Globus pallidus (tissue), 1 donor: Measurements from ENCODE around the gene PCSK5.
A peak's percentile ranks its signal among the peaks of the same experiment; 100 is the strongest.

Experiments
- DNase-seq: peaks from one replicate; pipeline ENCODE4 v3.0.0-alpha.2; 2015; ENCODE audit warnings: low spot score

Gene PCSK5

DNA sequence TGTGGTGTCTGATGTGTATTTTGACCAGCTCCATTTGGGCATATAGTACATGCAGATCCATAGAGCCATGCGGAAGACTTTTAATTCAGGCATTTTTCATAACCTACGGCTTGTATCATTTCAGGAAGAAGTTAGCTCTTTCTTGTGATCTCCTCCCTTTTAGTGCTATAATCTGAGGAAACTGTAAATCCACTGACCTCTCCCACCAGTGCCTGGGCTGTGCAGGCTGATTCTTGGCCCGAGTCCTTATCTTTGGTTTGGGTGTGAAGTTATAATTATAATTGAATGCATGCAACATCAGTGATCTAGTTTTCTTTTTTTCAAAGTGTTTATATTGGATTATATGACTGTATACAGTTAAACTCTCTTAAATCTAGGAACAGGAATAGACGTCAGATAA, 247.9 kb downstream of the PCSK5 start:
- no peak for DNase-seq

DNA sequence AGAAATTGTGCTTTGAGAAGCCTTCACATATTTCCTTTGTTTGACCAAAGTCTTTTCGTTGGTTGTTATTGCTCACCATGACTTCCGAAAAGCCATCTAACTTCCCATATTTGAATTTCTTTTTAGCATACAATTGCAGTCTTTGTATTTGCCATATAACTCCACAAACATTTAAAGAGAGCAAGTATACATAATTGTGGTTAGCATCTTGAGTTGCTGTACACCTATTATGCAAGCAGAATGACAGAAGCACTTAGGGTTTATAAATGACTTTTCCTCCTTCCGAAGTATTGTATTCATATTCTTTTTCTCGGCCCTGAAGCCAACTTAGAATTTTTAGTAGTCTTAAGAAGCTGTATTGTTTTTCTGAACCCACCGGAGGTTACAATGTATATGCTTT, 253.4 kb downstream of the PCSK5 start:
- DNase-seq, result no peak

DNA sequence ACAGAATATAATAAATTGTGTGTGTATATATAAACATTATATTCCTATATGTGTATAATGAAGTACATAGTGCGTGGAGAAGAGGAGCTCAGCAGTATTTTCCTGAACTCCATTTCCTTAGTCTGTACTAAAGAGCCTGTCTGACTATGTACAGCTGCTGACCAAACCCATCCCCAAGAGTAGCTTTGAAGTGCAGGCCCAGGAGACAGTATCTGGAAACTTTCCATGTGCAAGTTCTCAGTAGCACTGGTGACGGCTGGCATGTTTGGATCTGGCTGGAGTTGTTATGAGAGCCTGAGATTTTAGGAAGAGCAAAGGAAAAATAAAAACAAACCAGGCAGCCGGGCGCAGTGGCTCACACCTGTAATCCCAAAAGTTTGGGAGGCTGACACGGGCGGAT, 259.5 kb downstream of the PCSK5 start:
- DNase-seq, result no peak

DNA sequence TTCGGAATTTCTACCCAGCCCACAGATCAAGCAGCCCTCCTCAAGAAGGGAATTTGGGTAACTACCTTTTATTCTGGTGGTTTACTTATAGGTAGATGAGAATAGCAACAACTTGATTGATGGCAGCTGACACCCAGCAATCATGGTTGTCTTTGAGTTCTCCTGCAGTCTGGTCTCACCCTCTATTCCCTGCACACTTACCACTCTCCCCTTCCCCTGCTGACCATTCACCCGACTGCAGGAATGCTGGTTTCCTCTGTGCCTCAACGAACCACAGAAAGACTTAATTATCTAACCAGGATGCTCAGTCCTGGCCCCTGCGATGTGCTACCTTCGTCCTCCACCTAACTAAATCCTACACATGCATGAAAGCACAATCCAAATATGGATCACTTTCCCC, 260.8 kb downstream of the PCSK5 start:
- no peak for DNase-seq

DNA sequence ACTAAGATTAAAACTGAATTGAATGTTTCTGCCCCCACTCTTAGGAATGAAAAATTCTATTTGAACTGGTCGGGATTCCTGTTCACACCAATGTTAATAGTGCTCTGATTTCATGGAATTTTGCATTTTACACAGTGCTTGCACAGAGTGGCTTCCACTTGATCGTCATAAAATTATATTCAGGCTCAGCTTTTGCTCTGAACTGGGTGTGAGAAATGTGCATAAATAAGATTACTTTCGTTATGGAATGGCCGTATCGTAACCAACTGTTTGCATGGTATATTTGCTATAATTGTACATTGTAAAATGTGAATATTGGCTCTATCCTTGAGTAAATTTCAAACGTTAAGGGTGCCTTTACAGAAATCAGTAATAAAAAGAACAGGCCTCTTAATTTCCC, 262.9 kb downstream of the PCSK5 start:
- no peak for DNase-seq

DNA sequence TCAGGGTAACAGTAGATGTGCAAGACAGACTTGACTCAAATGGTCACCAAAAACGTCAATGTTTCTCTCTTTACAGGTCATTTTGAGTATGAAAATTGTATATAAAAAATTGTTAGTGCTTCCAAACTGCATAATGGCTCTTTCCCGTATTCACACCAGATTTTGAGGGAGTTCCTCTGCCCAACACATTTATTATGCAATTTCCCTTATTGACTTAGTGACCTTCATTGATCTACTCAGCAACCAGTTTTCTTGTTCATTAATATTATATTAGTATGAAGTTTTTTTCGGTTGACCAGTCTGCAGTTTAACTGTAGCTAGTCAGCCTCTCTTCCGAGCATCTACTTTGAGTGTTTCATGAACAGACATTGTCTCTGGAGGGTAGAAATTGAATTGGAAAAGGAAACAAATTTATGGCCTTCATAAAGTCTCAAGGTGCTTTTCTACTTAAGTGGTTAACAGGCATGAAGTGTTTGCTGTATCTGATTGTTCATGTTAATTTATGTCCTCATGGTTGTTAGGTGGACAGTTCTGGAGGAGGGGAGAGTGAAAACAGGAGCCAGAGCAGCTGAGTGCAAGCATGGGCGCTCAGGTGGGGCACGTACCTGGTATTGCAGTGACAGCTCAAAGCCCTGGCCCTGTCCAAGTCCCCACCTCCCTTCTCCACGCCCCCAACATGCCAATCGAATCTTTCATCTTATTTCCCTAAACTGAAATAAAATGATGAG, 263.6 kb downstream of the PCSK5 start:
- no peak for DNase-seq

DNA sequence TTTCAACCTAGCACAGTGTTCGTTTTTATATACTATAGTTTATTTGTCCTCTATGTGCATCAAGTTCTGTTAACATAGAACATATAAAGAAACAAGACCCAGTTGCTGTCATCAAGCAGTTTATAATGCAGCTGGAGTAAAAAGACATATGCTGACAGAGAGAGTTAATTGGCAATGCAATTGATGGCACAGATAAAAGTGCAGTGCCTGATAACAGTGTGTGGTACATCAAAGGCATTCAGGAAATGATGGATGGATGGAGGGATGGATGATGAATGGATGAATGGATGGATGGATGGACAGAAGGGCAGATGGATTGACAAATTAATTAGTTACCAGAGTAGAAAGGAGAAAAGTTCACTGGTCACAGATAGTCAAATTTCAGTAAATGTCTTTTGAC, 264.9 kb downstream of the PCSK5 start:
- no peak for DNase-seq

DNA sequence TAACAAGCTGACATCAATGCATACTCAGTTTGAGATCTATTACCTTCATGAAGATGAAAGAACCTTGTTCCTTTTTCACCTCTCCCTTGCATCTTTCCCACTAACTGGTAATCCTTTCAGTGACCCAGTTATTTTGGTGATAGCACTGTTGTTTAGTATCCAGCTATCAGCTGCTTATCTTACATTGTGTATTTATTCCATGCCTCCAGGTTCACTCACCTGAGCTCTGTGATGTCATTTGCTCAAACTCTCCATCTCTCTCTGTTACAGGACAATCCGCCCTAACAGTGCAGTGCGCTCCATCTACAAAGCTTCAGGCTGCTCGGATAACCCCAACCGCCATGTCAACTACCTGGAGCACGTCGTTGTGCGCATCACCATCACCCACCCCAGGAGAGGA, 268.2 kb downstream of the PCSK5 start:
- DNase-seq, result no peak

DNA sequence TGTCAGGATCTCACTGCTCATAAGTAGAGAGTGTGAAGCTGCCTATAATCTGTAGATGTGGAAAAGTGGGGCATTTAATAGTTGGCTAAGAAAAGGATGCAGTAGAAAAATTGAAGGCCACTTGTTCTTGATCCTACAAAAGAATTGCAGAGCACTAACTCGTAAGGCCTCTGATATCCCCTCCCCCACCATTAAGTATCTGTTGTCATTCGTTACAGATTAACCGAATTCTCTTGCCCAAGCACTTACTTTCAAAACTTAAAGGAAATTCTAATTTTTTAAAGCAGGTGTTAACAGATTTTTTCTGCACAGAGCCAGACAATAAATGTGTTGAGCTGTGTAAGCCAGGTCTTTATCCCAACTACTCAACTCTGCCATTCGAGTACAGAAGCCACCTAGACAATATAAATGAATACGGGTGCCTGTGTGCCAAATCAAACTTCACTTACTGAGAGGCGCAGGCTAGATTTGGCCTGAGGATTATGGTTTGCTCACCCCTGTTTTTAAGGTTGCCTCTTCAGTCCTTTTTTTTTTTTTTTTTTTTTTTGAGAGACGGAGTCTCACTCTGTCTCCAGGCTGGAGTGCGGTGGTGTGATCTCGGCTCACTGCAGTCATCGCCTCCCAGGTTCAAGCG, 268.9 kb downstream of the PCSK5 start:
- DNase-seq, result no peak

DNA sequence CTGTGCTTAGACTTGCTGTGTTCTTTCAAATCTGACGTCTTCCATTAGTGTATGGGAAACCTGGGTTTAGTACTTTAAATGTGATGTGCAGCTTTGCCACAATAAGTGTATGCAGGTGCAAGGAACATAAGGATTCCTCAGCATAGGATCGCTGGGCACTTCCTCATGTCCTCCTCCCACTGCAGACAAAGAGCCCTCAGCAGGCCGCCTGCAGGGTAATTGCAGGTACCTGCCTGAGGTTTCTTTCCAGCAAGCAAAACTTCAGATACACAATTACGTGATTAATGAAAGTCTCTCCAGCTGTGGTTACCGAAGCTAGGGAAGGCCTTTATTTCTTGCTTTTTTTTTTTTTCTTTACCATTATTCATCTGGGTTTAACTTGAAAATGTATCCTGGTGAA, 270.6 kb downstream of the PCSK5 start:
- no peak for DNase-seq

DNA sequence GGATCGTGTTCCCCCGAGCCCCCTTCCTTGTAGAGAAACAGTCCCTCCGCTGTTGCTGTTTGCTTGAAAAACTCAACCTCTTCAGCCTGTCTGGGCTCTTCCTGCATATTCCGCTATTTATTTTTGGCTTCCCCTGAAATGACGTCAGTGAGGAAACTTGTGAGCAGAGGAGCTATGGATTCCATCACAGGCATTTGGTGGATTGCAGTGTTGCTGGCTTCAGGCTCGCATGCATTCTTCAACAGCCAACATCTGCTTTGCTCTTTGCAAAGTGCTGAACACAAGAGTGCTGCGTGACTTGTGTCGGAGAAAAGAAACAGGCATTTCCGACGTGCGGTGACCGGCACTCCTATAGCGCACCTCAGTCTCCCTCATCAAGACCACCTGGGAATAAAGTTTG, 271.1 kb downstream of the PCSK5 start:
- DNase-seq, result no peak

DNA sequence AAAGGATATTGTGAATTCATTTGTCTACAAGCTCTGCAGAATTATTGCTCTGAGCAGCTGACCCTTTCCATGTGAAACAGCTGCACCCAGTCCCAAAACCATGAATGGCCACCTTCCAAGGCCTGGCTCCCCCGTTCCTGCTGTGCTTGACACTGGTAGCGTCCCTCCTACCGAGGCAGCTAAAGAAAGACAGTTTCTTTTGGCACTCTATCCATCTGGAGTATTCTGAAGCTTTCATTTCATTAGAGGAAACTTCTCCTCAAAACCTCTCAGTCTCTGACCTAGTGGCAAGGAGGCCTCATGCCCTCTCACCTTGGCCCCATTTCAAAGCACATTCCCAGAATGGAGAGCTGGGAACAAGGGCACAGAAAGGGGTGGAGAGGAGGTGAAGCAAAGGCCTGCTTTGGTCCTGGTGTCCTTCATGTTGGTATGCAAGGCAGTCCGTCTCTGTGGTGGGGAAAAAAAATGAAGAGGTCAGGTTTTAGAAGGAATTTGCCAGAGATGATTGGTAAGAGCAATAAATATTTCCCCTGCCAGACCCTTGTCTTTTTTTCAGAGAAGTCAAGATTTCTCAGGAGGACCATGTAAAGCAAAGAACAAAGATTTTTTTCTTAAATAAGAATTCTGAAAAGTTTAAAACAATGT, 271.7 kb downstream of the PCSK5 start:
- DNase-seq, result no peak

DNA sequence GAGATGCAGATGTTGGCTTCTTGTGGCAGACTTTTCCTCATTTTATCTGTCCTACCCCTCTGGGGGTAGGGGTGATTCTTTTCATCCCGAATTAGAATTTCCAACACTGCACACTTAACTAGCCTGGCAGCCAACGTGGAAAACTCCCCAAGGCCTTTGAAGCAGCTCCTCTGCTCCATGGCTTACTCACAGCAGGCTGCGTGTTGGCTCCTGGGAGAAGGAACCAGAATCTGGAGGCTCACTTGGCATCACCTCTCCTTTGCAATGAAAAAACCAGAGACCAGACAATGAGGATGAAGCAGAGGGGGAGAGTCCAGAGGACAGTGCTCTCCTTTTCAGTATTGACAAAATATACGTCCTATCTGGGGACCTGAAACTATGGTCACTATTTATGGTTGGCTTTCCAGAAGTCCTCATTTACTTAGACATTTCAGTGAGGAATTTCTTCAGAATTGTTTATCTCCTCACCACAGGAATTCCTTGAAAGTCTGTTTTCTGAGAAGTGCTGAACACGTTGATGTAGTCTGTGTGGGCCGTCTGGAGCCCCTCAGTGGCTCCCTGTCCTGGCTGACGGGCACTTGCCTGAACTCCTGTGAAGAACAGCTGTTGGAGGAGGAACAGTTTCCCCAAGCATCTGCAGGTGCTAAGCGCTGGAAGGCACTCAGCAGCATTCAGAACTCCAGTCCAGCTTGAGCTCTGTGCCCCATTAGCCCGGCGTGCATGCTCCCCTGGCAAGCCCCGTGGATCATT, 272.5 kb downstream of the PCSK5 start:
- no peak for DNase-seq

DNA sequence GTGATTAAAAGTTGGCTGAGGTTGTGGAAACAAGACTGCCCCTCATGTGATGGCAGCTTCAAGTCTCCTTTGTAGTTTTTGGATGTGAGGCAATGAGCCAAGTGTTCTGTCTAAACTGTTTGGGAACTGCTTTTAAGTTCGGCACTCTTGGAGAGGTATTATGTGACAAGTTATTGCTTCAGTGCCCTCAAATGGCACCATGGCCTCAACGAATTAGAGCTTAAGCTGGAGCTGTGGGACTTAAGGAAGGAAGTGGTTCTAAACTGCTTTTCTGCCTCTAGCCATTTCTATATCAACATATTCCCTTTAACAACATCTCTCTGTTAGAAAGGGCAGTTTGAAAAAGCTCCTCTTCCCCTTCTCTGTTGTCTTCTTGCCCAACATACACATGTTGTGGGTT, 276.1 kb downstream of the PCSK5 start:
- DNase-seq, result peak; percentile 33

DNA sequence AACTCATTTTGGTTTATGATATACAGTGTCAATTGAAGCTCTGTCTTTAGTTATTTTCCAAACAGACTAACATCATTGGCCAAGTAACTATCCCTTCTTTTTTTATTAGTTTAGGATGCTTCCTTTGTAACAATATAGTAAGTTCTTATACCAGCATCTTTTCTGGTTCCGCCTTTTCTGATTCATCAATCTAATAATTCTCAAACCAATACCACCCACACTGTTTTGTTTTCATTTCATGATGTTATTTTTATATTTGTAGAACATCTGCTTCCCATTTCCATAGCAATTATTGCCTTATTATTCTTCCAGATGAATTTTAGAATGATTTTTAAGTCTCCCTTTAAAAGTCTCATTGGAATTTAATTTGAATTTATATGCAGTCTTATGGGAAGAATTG, 285.7 kb downstream of the PCSK5 start:
- no peak for DNase-seq

DNA sequence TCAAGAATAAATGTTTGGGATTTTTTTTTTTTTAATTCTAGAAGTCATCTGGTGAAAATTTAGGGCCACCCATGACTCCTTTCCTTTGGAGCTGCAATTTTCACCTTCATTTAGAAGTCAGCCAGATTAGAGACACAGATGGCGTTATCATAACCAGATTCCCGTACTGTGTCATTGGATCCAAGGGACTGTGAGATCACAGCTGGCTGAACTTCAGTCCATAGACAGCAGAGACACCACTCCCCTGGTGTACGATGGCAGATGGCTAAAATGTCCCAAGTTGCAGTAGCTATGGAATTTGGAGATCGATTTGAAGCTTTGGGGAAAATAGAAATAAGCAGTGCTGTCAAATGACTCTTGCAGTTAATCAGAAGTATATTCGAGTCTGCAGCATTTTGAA, 287.5 kb downstream of the PCSK5 start:
- no peak for DNase-seq

DNA sequence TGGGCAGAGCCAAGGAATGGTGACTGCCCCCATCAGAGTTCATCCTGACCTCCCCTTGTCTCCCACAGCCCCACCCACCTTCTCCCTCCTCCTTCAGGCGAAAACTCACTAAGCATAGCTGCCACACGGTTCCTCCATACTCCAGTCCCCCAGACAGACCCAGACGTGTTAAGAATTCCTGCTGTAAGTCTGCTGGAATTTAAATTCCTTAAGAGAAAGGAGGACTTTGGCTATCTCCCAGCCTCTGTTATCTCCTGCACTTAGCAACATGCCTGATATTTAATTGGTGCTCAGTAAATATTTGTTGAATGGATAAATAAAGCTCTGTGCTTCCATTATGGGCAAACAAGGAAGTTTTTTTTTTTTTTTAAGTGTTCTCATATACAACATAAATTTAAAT, 290.1 kb downstream of the PCSK5 start:
- no peak for DNase-seq

DNA sequence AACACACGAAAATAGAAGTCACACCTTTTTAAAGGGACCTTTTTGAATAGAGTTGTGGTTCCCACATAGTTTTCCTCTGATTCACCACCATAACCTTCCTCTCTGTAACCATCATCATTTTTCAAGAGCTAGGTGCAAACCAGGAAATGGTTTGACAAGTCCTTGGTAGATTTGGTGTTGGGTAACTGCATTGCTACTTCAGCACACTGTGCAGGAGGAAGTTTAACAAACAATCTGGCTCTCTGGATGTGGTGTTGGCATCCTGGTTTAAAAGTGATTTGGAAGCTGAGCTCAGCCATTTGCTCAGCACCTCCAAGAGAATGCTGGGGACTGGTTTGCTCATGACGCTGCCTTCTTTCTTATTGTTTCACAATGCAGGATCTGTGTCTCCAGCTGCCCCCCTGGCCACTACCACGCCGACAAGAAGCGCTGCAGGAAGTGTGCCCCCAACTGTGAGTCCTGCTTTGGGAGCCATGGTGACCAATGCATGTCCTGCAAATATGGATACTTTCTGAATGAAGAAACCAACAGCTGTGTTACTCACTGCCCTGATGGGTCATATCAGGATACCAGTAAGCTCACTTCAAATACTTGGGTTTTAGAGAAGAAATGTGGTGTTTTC, 290.7 kb downstream of the PCSK5 start:
- no peak for DNase-seq

DNA sequence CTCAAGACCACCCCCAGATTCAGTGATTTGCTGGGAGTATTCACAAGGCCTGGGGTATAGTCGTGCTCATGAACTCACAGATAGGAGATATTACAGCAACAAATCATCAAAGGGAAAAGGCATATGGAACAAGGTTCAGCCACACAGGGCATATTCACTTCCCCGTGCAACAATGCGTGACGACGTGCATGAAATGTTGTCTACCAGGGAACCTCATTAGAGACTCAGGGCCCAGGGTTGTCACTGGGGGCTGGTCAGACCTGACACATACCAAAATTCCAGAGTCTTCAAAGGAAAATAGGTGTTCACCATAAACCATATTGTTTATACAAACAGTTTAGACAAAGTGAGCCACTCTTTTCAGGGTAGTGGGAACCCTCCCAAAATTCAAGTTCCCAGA, 291.3 kb downstream of the PCSK5 start:
- DNase-seq, result no peak

DNA sequence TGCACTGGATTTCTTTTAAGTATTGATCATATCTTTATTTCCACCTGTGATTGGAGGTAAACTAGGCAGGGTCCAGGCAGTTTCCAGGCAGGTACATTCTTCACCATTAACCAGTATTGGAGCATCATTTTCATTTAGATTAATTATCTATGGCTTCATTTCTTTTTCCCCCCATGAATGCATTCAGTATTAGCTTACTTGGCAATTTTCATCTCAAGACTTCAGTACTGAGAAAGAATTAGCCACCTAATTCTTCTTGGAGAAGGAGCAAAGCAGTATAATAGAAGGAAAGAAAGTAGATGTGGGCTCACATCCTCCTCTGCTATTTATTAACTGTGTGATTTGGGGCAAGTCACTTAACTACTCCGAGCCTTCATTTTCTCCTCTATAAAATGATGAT, 295.0 kb downstream of the PCSK5 start:
- DNase-seq, result no peak

DNA sequence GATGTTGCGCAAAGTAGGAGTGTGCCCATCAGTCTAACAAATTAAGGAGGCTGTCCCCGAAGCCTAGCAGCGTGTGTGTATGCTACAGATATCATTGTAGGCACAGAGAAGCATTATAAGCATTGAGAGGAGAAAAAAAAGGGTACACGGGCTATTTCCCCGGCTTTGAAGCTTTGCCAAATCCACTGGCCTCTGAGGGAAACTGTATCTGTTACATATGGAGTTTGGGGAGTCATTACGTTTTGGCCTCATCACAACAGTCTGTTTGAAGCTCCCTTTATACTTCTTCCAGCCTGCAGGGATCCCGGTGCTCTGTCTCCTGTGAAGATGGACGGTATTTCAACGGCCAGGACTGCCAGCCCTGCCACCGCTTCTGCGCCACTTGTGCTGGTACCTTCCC, 297.8 kb downstream of the PCSK5 start:
- no peak for DNase-seq

DNA sequence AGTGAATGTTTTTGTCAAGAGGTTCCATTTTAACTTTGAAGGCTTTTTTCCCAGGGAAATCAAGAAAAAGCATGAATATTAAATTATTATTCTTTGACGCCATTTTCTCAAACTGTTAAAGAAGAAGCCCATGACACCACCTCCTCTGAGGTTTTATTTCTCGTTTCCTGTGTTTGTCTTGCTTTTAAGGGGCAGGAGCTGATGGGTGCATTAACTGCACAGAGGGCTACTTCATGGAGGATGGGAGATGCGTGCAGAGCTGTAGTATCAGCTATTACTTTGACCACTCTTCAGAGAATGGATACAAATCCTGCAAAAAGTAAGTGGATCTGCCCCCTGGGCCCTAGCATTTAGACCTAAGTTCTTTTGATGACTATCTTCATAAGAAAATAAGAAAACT, 298.4 kb downstream of the PCSK5 start:
- no peak for DNase-seq

DNA sequence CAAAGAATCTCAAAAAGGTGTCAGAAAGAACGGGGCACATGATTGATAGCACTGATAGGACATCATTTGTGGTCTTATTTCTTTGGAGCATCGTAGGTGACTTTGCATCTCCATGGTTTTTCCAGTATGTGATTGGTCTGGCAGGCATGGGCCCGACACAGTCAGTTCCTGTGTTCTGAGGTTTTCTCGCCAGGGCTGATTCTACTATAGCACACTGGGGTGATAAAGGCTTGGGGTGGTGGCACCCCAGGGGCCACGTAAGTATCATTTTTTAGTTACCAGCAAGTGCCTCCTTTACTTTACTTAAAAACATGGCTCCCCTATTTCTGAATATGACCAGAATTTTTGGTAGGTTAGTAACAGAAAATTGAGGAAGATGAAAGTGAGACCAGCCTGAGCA, 301.0 kb downstream of the PCSK5 start:
- DNase-seq, result no peak
